Adrenal gland (tissue), 5 donors: ENCODE data around the gene STXBP1.

ENCODE experiments used
- CTCF ChIP-seq, 6 experiments: fragments of 450-650 bp in 4 of 6; fragments of 200-600 bp in 2 of 6; sonication (generic) in 1 of 6; IDR thresholded peaks; 1 replicate in 5 of 6; 2 replicates in 1 of 6; pipeline versions ENCODE4 v1.5.1 to v1.8.0; 2016 to 2021; ENCODE audit warnings: antibody characterized with exemption in 6 of 6, mild to moderate bottlenecking in 2 of 6, moderate library complexity in 1 of 6
- POLR2A ChIP-seq, 2 donors: fragments of 450-650 bp; IDR thresholded peaks; one replicate each; pipeline ENCODE4 v1.6.1; 2017; ENCODE audit warnings: antibody characterized with exemption in 2 of 2, mild to moderate bottlenecking in 2 of 2, moderate library complexity in 1 of 2
- donor health status: DM: no; HTN: no; CAD: no.

- no peak for TF ChIP-seq CTCF (IDR thresholded peaks at IDR 0.05)
- TF ChIP-seq POLR2A (IDR thresholded peaks at IDR 0.05): no peak
Measured at GRCh38 chr9:127635201-127635735, 23.2 kb downstream of the STXBP1 start.
